LHCN-M2 (cell line): ENCODE data around the gene C9. TPM values are rescaled to one million over a fixed set of nuclear protein-coding genes. Genes with fewer than 3 reads are reported as not detected.
"Not testable (repeated sequence)": the region's sequence is repeated elsewhere in the genome, so short reads cannot be mapped to it uniquely, and the experiment has no call there.

Experiments
- DNase-seq: peaks from one replicate; pipeline ENCODE4 v3.0.0-alpha.2; 2012; ENCODE audit warnings: low read depth
- total RNA-seq: library from RNA; depleted of rRNA; stranded (reverse); fragments of >200 nt; gene quantifications from 2 replicates; pipeline ENCODE4 v1.2.3, GENCODE V29; 2014

Gene C9
- total RNA-seq, 1 experiment from 2014 or later = not detected

DNA sequence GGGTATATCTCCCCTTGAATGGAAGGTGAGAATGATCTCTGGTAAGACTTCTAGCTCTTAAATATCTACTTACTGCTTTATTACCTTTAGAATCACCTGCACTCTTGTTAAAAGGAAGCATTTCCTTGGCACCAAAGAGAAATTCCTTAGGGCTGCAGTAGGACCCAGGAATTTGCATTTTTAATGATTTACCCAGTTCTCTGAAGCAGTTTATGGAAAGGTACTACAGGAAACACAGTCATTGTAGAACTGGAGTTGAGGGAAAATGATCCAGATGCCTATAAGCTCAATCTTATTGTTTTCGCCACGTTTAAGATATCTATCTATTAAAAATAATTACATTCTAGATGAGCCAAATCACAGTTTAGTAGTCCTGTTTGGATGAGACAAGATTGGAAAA lies 9.5 kb upstream of the C9 start:
- no peak for DNase-seq

DNA sequence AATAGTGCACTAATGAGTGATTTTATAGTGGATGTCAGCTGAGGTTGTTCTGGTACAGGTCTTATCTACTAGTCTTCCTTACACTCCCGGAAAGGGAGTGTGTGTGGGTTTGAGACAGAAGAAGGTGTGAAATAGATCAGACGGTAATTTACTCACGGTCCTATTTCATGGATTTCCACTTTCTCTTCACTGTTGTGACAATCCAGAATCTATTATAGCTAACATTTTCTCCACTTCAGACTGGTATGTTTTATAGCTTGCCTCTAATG lies 7.0 kb upstream of the C9 start:
- no peak for DNase-seq

DNA sequence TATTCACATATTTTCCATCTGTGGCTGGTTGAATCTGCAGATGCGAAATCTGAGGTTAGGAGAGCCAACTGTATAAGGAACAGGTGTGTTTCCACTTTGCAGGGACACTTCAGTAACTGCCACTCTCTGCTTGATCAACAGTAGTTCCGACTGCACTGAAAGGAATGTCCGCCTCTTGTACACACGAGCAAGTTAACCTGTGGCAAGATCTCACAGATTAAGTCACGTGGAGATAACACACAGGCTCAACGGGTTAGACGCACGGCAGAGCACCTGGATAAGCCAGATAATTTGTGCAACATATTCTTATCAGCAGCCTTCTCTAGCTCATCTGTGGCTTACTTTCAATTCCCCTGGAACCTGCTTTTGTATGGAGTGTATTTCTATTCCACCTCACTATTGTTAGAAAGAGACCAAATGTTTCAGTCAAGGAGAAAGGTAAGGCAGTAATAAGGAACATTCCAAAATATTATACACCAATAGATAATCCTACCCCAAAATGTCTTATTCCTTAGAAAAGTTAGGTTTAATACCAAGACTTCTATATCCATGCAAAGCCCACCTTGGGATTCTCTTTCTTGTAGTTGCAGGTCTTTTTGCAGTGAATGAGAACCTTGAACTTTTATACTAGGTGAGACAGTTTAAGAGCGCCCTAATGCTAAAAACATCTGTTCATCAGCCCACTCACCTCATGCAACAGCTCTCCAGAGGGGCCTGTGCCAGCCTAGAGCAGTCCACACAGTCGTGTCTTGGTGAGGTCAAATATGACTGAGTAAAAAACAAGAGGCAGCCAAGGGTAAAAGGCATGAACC lies 6.5 kb upstream of the C9 start:
- DNase-seq = no peak

DNA sequence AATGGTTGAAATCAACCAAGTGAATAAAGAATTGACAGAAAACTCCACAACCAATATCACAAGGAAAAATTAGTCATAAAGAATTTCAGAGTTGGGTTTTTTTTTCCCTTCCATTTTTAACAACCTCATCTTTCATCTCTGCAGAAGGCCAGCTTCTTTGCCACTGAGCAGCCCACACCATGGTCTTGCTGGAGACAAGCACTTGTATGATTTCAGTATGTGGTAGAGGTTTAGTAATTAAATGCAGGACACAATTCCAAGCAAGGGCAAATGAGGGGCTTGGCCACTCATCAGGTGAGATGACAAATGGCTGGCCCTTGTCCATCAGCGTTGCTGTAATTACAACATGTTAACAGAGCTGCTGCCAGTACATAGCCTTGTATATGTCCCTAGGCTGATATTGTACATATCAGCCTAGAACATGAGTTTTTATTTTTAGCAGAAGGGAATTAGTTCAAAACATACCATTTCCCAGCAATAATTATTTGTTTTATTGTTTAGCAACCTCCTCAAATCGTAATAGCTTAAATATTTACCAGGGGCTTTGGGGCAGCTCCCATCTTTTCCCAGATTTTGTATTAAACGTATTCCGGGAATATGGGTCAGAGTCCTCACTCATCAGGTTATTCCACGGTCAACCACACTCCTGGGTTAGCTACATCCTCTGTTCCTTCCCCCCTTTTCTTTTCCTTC lies 5.0 kb upstream of the C9 start:
- DNase-seq = no peak

DNA sequence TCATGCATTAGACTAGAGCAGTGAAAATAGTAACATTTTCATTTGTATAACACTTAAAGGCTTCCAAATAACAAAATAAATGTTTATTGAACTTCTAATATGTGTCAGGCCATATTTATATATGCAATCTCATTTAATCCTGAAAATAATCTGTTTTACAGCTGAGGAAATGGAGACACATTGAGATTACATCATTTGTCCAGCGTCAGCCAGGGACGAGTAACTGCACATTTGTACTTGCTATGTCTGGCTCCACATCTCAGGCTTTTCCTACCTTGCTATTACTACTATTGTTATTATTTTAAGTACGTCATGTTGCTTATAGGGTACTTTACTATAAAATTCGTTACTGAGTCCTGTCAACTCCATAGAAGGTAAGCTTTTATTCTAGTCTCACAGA lies 3.8 kb upstream of the C9 start:
- DNase-seq = no peak

DNA sequence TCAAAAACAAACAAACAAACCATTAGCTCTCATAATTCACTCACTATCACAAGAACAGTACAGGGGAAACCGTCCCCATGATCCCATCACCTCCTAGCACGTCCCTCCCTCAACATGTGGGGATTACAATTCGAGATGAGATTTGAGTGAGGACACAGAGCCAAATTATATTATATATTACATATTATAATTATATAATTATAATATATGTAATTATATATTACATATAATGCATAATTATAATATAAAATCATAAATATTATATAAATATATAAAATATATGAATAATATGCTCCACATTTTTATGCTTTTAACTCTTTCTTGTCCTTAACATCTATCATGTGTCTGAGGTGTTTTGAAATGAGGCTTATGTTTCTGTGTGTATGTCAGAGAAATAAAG lies 3.4 kb upstream of the C9 start:
- DNase-seq = no peak

DNA sequence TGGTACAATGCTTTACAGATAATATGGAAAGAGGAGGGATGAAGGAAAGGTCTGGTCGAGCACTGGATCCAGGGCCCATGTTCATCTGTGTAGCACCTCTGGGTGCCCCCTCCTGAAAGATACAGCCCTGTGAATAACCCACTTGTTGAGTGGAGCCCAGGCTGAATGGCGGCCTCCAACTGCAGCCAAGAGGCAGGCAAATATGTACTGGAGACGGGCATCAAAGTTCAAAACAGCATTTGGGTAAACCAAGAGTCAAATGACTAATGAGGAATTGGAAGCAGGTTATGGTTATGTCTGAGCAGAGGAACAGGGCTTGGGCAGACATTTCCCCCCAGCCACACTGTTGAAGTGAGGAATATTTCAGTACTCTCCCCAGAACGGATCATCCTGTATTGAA lies 1.1 kb downstream of the C9 start:
- no peak for DNase-seq

DNA sequence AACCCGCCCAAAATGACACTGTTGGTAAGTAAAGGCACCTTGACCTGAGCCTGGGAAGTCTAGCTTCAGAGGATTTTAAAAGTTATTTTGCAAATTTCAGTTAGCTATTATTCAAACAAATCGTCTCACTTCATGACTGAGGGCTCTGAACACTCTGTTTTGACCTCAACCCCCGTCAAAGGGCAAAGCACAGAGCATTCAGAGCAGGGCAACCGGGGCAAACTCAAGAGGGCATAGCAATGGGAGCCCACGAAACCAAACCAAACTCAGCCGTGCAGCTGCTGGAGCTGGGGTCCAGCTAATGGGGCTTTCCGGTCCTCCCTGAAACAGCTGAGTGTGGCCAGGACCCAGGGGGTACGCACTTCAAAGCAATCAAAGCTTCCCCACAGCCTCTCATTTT lies 1.6 kb downstream of the C9 start:
- DNase-seq = no peak

DNA sequence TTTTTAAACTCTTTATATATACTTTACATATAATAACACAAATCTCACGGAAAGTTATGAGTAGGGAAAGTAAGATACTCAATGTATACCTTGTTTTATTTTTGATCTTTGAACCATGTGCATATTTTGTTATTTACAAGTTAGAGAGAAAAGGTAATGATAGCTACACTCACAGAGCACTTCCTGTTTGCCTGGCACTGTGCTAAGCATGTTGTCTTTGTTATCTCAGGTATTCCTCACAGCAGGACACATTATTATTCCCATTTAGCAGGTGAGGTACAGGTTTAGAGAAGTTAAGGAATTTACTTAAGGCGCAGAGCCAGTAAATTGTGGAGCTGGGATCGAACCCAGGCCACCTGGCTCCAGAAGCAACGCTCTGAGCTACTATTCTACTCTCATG lies 3.0 kb downstream of the C9 start:
- no peak for DNase-seq

DNA sequence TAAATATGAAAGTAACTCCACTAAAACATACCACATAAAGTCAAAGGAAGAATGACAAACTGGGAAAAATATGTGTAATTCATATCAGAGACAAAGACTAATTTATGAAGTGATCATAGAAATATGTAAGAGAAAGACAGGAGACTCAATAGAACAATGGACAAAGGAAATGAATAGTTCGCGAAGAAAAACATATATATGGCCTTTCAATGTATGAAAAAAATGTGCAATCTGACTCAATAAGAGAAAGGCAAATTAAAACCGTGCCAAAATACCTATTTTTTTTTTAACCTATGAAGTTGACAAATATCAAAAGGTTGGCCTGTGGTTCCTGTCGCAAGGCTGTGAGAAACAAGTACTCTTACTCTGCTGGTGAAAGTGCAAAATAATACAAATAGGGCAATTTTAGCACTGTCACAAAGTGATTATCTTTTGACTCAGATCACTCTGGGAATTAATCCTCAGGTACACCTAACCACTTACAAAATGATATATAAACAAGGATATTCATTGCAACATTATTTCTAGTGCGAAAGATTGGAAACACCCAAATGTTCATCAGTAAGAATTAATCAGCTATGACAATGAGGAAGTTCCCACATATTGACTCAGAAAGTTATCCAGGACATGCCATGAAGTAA lies 3.7 kb downstream of the C9 start:
- no peak for DNase-seq

DNA sequence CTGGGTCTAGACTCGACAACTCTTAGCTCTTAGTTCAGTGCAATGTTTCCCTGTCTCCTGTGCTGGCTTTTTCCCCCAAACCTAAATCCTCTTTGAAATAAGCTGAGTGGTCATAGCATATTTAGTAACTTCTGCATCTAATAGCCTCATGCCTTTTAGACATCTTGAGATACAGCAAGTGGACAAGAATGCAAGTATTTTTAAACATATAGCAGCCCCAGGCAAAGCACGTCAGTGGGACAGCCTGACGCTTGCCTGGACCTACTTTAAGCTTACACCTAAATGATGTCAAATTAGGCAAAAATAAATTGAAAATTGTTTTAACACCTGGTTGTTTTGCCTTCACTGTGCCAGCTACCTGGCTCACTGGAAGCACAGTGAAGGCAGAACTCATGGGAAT lies 8.0 kb downstream of the C9 start:
- DNase-seq = no peak

DNA sequence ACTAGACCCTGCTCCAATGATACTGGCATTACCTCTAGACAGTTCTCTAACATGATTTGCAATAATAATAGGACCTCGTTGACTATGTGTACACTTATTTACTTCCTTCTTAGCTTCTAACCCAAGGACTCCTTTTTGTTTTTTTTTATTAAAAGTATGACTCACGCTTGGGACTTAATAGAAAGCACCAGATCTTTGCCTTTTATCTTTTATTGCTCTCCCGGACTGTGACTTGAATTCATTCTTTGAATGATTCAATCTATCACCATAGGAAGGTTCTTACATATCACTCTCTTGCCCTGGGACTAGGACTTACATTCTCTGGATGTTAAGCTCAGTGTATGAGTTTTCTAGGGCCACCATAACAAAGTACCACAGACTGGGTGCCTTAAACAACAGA lies 9.0 kb downstream of the C9 start:
- DNase-seq = no peak

DNA sequence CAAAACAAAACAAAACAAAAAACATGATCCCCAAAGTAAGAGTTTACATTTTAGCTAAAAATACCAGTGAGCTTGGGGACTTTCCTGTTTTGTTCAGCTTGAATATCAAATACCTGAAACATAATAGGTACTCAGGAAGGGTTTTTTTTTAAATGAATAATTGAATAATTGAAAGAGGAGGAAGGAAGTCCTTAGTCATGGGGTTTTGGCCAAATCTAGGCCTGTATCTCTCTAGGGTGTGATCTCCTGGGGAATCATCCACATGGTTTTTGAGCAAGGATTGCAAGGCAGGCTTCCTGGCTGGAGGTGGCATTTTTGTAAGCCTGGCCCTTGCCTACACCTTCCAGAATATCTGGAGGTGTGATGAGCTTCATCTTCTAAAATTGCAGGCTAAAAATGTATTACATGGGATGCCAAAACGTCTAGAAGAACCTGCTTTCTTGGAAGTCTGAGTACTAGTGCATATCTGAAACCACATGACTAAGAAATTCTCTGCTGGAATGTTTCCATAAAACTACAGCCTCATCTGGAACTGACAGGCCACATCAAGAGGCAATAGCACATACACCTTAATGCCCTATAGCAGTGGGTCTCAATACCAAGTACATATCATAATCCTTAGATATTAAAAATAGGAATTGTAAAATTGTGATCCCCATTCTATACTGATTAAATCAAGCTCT lies 10.4 kb downstream of the C9 start:
- DNase-seq = no peak

DNA sequence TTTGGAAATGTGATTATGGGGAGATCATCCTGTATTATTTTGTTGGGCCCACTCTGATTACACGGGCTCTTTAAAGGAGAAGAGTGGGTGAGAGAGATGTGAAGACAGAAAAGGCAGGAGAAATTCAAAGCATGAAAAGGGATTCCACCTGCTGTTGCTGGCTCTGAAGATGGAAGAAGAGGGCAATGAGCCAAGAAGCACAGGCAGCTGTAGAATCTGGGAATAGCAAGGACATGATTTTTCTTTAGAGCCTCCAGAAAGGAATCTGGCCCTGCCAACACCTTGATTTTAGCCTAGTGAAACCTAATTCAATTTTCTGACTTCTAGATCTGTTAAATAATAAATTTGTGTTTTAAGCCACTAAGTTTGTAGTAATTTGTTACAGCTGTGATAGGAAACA lies 11.3 kb downstream of the C9 start:
- no peak for DNase-seq

DNA sequence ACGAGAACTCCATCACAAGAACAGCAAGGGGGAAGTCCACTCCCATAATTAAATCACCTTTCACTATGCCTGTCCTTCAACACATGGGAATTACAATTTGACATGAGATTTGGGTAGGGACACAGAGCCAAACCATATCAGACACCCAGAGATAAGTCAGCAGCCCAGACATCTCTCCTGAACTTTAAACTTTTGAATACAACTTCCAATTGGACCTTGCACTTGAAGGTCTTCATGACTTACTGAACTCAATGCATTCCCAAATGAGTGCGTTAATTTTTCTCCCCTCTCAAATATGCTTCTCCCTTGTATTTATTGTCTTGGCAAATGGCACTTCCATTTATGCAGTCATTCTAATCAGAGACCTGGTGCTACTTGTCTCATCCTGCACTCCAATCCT lies 12.1 kb downstream of the C9 start:
- DNase-seq = no peak

DNA sequence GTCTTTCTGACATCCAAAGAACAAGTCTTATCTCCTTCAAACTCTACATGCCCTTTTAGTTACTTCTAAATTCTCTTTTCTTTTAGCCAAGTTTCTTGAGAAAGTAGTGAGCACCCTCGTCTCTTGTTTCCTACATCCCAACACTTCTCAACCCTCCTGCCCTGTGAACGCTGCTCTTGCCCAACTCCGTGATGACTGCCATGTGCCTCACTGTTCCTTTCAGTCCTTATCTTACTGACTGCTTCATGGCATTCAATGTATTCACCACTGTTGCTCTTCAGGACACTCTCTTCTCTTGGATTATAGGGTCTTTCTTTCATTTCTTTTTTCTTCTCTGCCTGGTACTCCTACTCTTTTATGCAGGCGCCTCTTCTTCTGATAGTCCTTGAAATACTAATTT lies 14.8 kb downstream of the C9 start:
- DNase-seq = no peak

DNA sequence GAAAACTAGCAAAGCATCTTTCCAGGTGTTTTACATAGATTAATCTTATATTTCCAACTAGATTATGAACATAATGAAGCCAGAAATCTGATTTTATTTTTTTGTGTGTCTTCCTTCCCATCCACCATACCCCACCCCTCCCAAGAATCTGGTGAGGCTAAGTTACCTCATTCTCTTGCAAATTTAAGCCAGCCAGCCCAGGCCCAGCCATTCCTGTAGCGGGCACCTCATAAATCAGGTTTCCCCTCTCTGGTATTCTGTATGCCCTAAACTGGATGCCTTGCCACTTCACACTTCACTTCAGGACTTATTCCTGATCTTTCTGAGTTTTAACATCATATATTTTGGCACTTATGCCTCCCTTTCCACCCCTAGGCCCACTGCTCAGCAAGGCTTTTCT lies 21.8 kb downstream of the C9 start:
- DNase-seq = no peak

DNA sequence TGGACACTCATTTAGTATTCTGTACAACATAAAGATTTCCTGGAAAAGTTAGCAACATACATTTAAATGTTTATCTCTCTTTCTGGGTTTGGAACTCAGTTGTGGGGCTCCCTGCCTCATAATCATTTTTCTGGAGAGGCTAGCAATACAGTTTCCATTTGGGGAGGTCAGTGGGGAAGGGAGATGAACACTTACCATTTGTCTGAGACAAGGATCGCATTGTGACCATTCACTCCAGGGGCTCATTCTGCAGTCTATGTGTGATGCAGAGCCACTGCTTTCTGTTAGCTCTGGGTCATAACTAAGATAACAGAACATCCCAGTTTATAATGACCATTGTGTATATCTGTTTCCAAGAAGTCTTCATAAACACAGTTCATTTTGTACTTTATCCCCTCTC lies 22.4 kb downstream of the C9 start:
- no peak for DNase-seq

DNA sequence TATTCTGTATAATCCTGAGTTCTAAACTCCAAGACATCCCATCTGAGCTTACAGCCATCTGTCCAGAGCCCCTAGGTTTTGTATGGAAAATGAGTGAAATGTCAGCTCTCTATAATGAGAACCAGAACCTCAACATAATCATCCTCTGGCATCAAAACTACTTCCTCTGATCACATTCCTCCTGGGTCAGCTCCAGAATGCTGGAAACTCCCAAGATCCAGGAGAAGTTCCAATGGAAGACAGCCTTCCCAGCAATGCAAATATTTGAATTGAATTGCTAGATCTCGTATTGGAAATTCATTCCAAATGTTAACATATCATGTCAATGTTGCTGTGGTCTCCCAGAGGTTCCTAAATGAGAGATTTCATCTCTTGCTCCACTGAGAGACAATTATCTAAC lies 23.8 kb downstream of the C9 start:
- DNase-seq = no peak

DNA sequence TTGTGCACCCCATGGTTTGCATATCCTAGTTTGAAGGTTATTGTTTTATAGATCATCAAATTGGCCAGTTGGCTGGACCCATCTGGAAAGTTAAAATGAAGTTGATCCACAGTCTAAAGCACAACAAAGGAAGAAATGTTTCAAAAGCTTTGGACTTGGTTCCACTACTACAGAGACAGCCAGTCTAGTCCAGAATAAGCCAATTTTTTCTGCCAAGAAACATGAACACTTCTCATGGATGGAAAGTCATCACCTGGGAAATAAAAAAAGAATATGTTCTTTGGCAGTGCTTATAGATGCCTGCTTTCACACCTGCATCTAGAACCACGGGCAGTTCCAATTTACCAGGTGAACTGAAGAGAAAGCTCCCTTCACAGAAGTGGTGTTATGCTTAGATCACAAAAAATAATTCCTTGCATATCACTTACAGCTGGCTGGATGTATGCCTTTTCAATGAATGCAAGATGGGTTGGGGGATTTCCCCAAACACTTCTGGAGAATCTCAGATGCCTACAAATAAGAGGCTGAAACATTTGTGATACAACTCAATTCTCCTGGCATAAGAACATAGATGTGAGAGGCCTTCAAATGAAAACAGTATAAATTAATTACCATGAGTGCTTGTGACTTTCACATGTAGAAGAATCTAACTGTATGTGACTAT lies 26.9 kb downstream of the C9 start:
- DNase-seq = no peak

DNA sequence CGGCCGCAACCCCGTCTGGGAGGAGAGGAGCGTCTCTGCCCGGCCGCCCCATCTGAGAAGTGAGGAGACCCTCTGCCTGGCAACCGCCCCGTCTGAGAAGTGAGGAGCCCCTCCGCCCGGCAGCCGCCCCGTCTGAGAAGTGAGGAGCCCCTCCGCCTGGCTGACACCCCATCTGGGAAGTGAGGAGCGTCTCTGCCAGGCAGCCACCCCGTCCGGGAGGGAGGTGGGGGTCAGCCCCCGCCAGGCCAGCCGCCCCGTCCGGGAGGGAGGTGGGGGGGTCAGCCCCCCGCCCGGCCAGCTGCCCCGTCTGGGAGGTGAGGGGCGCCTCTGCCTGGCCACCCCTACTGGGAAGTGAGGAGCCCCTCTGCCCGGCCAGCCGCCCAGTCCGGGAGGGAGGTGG lies 30.0 kb downstream of the C9 start:
- not testable (repeated sequence) for DNase-seq

DNA sequence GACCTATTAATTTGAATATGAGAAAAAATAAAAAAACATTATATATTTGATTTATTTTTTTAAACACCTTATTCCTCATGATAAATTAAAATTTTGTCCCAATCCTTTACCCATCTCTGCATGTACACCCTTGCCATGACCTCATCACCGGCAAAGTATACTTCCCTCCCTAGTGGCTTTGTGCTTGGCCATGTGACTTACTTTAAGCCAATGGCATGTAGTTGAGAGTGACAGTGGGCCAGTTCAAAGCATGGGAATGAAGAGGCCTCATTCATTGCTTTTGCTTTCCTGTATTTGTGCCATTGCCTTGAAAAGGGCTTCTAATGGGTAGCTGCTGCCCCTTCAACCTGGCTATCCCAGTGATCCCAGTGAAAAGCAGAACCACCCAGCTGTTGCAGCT lies 31.2 kb downstream of the C9 start:
- DNase-seq = no peak
